ENCODE measurements around the gene POT1. TPM values are rescaled to one million over a fixed set of nuclear protein-coding genes. Genes with fewer than 3 reads are reported as not detected.
A peak's percentile ranks its signal among the peaks of the same experiment; 100 is the strongest.
"Not testable (repeated sequence)": the region's sequence is repeated elsewhere in the genome, so short reads cannot be mapped to it uniquely, and the experiment has no call there.

The POT1 gene
- total RNA-seq = 22.3 and 27.2 TPM in 2 replicates

- peak; percentile 94 for DNase-seq (ENCODE audit: extremely low read depth, low read depth, low spot score)
Measured at GRCh38 chr7:124929467-124930172, at the start of gene POT1. POT1 (minus strand) TSS chr7:124929825; CDS start chr7:124897173, 32,652 bp downstream.

GRCh38 chr7:124975131-124975530 lies 45.5 kb upstream of the POT1 start:
- not testable (repeated sequence) for DNase-seq (ENCODE audit: extremely low read depth, low read depth, low spot score)

GRCh38 chr7:124965553-124965952 lies 35.9 kb upstream of the POT1 start:
- no peak for DNase-seq (ENCODE audit: extremely low read depth, low read depth, low spot score)

GRCh38 chr7:124959676-124960075 lies 30.1 kb upstream of the POT1 start:
- no peak for DNase-seq (ENCODE audit: extremely low read depth, low read depth, low spot score)

- DNase-seq (ENCODE audit: extremely low read depth, low read depth, low spot score) = not testable (repeated sequence)
Measured at GRCh38 chr7:124957952-124958351, 28.3 kb upstream of the POT1 start.

- DNase-seq (ENCODE audit: extremely low read depth, low read depth, low spot score) = no peak
Measured at GRCh38 chr7:124956160-124956559, 26.5 kb upstream of the POT1 start.

- no peak for DNase-seq (ENCODE audit: extremely low read depth, low read depth, low spot score)
Measured at GRCh38 chr7:124954790-124955189, 25.2 kb upstream of the POT1 start.

GRCh38 chr7:124945680-124946079 lies 16.1 kb upstream of the POT1 start:
- DNase-seq (ENCODE audit: extremely low read depth, low read depth, low spot score) = no peak

GRCh38 chr7:124943472-124943871 lies 13.8 kb upstream of the POT1 start:
- no peak for DNase-seq (ENCODE audit: extremely low read depth, low read depth, low spot score)

GRCh38 chr7:124942399-124942798 lies 12.8 kb upstream of the POT1 start:
- no peak for DNase-seq (ENCODE audit: extremely low read depth, low read depth, low spot score)

- no peak for DNase-seq (ENCODE audit: extremely low read depth, low read depth, low spot score)
Measured at GRCh38 chr7:124940306-124940705, 10.7 kb upstream of the POT1 start.

GRCh38 chr7:124938128-124938527 lies 8.5 kb upstream of the POT1 start:
- no peak for DNase-seq (ENCODE audit: extremely low read depth, low read depth, low spot score)

- DNase-seq (ENCODE audit: extremely low read depth, low read depth, low spot score) = no peak
Measured at GRCh38 chr7:124937076-124937475, 7.5 kb upstream of the POT1 start.

GRCh38 chr7:124934841-124935240 lies 5.2 kb upstream of the POT1 start:
- no peak for DNase-seq (ENCODE audit: extremely low read depth, low read depth, low spot score)

- no peak for DNase-seq (ENCODE audit: extremely low read depth, low read depth, low spot score)
Measured at GRCh38 chr7:124930655-124931597, 1.3 kb upstream of the POT1 start.

- DNase-seq (ENCODE audit: extremely low read depth, low read depth, low spot score) = no peak
Measured at GRCh38 chr7:124930173-124930623, 573 bp upstream of the POT1 start.

GRCh38 chr7:124924906-124925305 lies 4.7 kb downstream of the POT1 start:
- DNase-seq (ENCODE audit: extremely low read depth, low read depth, low spot score) = no peak

- DNase-seq (ENCODE audit: extremely low read depth, low read depth, low spot score) = no peak
Measured at GRCh38 chr7:124922200-124922599, 7.4 kb downstream of the POT1 start.

- no peak for DNase-seq (ENCODE audit: extremely low read depth, low read depth, low spot score)
Measured at GRCh38 chr7:124919841-124920240, 9.8 kb downstream of the POT1 start.

GRCh38 chr7:124918662-124919061 lies 11.0 kb downstream of the POT1 start:
- DNase-seq (ENCODE audit: extremely low read depth, low read depth, low spot score) = no peak

- no peak for DNase-seq (ENCODE audit: extremely low read depth, low read depth, low spot score)
Measured at GRCh38 chr7:124915242-124915641, 14.4 kb downstream of the POT1 start.

GRCh38 chr7:124914298-124914697 lies 15.3 kb downstream of the POT1 start:
- no peak for DNase-seq (ENCODE audit: extremely low read depth, low read depth, low spot score)

Data from glomerular endothelial cell (primary cell).